Right renal cortex interstitium (tissue), 3 donors: ENCODE measurements around the gene VSNL1. TPM values are rescaled to one million over a fixed set of nuclear protein-coding genes. Genes with fewer than 3 reads are reported as not detected.

ENCODE experiments used
- DNase-seq, 3 donors: peaks; one replicate each; pipeline ENCODE4 v3.0.0-alpha.2; 2013; ENCODE audit warnings: low read depth in 3 of 3, low spot score in 2 of 3
- polyA plus RNA-seq, 3 donors: library from polyadenylated mRNA; unstranded; fragments of 120-200 nt; gene quantifications; one replicate each; pipeline ENCODE4 v1.2.1, GENCODE V29; 2013; ENCODE audit not compliant: insufficient read length in 3 of 3

Gene VSNL1
- polyA plus RNA-seq, 3 donors = 2.5 to 6.1 (median 4.6) TPM

DNA sequence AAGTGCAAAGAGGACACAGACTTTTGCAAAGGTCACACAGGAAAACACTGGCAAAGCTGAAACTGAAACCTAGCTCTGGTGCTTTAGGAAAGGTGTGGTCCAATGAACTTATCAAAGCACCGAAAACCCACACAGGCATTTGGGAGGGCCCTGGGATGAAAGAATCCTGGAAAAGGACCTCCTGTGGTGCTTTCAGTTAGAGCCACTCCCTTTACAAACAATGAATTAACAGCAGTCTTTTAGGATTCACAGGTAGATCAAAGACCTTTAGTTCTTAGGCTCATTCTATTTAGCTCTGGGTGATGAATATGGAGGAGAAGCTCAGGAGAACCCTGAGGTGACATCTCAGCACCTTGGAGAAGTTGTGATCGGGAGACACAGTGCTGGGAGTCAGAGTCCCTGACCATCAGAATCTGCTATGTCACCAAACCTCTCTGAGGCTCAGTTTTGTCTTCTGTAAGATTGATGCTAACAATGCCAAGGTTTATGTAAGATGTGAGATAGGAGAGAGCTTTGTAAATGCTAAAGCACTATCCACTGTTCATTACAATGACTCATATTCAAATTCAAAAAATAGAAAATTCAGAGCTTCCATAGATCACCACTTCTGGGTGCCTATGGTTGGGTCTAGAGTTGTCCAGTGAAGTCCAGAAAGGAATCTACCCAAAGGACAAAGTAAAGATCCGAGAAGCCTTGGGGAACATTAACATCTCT lies 39.3 kb downstream of the VSNL1 start:
- DNase-seq = no peak

DNA sequence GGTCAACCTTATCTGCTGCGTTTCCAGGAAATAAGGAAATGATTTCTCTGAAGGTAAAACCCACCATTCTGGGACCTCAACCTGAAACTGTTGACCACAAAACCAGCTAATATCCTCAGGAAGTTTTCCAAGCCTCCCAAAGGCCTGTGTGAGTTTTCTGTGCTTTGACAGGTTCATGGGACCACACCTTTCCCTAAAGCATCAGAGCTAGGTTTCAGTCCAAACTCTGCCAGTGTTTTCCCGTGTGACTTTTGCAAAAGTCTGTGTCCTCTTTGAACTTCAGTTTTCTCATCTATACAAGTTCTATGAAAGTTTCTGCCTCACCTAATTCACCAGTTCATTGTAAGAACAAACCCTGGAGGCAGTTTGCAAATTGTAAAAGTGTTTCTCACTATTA lies 39.8 kb downstream of the VSNL1 start:
- DNase-seq = no peak

DNA sequence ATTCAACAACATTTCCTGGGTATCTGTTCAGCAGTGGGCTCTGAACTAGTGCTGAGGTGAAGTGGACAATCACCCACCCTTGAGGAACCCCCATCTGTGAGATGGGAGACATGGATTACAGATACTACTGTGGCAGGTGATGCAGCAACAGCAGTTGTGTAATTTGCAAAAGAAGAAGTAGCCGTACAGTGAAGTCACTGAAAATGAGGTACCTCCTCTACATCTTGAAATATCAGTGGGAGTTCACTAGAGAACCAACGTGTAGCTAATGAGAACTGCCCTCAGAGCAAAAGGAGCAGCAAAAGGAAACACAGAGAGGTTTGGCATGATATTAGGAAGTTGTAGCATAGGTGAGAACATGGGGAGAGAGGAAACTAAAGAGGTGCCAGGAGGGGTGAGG lies 41.3 kb downstream of the VSNL1 start:
- no peak for DNase-seq

DNA sequence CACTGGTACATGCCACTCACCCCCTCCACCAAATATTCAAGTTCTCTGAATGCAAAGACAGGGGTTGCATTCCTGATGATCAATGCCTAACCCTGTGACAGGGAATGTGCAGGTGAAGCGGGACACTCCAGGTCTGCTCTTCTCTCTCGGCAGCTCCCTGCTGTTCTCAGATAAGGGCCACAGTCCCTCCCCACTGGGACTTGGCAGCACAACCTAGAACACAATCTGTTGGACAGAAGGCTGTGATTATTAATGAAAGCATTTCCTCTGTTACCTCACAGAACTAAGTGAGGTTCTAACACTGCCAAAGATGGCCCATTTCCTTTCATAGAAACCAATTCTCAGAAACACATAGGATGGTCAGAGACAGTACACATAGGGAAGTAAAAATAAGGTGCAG lies 42.7 kb downstream of the VSNL1 start:
- DNase-seq = no peak

DNA sequence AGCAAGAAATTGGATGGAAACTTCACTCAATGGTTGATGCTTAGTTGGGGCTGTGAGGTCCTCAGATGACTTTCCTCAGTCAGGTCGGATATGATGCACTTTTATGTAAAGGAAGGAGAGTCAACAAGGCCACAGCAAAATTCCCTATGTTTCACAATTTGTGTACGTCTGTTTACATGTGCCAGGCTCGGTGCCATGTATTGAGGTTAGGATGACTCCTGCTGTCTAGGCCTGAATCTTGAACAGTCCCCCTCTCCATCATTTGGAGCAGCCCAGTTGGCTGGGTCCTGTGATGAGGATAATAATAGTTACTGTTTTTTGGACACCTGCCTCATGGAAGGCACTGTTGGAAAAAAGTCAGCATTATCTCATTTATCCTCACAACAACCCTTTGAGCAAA lies 43.1 kb downstream of the VSNL1 start:
- no peak for DNase-seq

DNA sequence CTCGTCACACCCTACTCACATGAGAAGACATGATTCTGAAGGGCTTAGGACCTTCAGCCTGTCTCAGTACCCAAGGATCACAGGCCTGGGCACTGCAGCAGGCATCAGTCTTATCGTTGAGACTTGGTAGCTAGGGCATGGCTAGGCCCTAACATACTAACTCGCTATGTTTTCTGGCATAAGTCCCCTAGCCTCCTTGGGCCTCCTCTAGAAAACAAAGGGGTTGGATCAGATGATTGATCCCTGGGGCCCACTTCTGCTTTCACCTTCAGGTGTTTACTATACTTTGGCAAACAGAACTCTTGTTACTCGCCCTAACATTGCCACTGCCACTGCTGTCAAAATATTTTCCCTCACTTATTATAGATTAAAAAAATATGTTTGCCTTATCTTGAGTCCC lies 44.2 kb downstream of the VSNL1 start:
- DNase-seq = no peak

DNA sequence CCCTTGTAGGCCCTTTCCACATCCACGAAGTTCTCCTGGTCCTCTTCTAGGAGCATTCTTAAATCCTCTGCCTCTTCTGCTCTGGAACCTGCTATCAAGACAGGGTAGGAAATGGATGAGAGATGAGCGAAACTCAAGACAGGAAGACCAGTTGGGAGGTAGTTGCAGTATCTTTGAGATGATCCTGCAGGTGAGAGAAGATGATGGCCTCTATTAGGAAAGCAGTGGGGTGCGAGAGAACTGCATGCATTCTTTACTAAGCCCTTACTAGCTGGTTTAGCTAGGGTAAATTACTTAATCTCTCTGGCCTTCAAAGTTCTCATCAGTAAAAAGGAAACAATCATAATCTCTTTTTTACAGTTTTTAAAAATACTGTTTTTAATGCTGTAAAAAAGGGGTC lies 47.0 kb downstream of the VSNL1 start:
- no peak for DNase-seq

DNA sequence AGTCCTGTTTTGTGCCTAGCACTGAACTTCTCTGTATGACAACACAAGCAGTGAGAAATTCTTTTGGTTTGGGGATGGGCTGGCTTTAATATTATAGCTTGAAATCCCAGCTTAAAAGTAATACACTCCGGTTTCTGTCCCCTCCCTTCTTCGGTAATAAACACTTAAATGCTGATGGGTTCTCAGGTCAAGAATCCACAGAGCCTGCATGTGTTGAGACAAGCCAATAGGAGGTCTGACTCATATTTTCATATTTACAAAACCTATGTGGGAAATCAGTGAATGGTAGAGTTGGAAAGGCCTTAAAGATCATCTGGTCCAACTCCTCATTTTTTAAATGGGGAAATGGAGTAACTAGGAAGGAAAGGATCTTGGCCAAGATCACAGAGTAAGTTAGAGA lies 47.5 kb downstream of the VSNL1 start:
- no peak for DNase-seq

DNA sequence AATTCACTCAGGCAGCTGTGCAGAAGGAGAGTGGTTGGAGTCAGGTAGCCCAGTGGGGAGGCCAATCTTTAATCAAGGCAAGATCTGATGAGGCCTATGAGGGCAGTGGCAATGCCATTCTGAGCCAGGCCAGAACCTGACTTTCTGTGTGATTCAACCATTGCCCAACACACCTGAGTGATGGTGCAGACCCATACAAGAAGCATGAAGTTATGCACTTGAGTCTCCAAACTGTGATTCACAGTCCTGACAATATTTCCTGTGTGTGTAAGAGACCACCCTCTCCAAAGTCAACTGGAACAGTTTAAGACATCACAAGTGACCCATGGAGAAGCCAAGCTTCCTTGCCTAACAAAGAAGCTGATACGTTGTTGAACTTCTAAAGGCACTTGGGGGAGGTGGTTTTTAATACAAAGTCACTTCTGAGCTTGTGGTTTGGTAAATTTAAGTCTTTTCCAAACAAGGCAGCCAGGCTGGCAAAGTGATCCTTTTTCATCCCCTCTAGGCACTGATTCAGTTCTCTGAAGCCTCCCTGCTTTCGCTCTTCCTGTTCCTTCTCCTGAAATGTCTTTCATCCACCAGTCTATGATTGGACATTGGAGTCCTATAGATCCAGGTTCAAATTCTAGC lies 49.0 kb downstream of the VSNL1 start:
- DNase-seq = no peak

DNA sequence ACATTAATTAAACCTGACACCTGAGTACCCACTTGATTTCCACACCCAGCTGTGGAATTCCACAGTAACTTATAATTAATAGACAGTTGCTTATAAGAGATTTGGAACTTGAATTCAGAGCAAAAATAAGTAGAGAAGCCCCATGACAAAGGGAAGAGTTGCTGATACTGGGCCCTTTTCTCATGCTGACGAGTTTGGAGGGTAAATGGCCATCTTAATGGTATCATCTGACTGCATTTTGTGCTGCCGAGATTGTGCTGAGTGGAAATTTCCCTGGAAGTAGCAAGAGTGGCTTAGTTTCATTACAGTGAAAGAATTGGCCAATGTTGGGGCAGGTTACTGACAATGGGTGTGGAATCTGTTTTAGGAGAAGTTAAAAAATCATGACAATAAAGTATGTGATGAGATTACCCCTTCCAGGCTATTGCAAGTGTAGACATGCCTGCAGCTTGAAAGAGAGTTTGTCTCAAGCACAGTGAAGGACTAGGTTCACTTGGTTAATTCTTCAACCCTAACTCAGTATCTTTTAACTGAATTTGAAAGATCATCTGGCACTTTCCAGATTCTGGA lies 49.9 kb downstream of the VSNL1 start:
- DNase-seq = no peak

DNA sequence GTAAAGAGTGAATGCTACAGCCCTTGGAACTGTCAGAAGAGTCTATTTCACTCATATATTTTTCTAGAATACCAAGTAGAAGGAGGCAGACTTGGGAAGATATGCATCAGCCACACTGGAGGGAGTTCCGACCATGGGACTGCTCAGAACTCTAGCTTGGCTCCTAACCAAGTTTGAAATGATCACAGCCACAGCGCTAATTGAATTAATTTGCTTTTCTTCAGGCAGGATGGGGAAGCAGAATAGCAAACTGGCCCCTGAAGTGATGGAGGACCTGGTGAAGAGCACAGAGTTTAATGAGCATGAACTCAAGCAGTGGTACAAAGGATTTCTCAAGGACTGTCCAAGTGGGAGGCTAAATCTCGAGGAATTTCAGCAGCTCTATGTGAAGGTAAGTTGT lies 51.4 kb downstream of the VSNL1 start:
- no peak for DNase-seq

DNA sequence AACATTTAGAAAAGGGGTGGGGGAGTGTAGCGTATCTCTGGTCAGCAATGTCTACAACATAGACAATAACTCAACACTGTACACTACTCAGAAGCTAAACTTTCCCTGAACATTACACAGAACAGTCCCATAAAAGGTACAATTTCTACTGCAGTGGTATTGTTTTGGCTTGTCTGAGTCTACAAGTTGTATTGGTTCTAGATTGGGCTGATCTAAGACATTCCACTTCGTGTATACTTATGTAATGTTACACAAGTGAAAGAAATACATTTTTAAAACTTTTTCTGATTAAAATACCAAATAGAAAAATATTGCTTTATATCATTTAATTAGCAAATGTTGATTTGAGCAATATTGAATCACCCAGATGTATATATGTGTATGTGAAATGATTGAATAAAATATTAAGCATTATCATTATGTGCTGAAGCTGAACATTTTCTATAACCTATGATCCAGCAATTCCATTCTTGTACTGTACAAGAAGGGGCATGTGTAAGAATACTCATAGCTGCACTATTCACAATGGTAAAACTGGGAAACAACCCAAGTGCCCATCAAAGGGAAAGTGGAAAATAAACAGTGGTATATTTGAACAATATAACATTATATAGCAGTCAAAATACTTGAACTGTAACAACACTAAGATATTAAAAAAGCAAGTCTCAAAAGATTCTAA lies 52.4 kb downstream of the VSNL1 start:
- no peak for DNase-seq

DNA sequence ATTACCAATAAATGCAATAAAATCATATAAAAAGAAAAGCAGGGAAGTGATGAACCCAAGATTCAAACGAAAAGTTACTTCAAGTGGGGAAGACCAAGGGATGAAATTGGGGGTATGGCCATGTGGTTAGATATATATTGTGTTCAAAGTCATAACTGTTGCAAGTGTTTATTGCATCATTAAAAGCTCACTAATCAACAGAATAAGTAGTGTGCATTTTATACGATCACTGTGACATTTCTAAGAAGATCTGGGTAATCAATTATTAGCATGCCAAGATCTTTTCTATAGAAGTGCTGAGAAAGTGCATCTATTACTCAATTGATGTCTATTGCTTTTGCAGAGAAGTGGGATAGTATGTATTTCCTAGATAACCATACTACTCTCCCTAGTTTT lies 52.9 kb downstream of the VSNL1 start:
- no peak for DNase-seq

DNA sequence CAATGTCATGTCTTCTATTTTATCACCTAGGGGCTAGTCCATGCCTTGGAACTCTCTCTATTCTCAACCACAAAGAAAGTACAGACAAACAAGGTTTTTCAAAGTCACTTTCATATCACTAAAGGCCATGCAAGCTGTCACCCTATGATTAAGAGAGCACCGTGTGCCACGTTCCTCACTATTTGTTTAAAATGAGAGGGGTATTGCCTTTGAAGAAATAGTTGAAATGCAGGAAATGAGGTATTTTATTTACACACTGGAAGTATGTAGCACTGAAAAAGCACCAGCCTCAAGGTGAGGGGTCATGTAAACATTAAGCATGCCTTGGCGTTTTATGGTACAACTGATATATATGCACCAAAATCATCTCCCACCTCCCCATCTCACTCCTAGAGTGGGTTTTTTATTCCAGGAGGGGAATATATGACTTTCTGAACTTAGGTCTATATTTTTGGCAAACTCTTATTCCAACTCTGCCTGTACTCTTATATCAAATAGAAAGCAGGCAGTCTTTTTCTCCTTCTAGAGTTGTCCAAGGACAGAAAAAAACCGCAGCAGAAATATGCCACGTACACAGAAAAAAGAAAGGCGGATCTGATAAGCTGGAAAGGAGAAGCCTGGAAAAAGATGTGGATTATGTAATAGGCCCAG lies 53.5 kb downstream of the VSNL1 start:
- no peak for DNase-seq

DNA sequence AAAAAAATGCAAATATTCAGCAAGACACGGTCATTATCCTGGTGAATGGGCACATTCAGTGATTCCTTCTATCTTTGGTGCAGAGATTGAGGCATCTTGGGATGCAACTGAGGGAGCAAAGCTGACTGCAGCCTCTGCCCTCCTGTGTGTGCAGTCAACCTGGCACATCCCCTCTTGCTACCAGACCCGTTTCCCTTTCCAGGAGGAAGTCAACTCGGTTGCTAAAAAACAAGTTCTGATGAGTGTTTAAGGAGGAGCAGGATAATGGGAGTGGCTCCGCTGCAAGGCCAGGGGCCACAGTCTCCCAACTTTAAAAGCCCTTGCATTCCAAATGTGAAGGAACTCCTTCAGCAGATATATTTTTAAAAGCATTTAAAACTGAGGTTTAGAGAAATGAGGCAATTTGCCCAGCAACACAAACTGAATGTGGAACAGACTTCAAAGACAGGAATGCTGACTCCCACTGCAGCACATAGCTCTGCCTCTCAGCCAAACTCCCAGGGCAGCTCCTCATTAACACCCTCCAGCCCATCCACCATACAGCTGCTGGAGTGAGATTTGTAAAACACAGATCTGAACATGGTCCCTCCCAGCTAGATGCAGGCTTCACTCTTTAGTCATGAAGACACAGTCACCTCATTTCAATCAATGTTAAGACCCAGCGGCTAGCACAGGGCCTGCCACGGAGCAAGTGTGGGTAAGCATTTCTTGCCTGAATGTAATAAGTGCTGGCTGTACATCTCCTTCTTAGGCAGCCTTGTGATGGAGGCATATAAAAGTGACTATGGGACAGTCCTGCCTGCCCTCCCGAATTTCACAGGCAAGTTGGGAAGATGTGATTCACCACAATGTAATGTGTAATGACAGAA lies 54.3 kb downstream of the VSNL1 start:
- DNase-seq = no peak

DNA sequence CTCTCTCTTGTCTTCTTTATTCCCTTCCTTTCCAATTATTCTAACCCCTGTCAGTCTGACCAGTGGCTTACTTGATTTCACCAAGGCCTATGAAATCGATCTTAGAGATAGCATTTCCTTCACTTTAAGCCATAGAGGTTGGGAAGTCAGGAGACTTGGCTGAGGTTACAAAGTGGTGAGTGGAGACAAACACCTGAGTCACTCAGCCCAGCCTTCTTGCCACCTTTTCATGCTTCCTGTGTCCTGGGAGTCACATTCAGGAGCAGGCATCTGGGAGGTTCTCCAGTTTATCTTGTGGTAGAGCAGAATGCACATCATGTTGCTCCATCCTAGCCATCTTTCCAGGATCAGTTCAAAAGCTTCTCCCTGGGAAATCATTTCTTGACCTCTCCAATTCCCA lies 59.1 kb downstream of the VSNL1 start:
- no peak for DNase-seq

DNA sequence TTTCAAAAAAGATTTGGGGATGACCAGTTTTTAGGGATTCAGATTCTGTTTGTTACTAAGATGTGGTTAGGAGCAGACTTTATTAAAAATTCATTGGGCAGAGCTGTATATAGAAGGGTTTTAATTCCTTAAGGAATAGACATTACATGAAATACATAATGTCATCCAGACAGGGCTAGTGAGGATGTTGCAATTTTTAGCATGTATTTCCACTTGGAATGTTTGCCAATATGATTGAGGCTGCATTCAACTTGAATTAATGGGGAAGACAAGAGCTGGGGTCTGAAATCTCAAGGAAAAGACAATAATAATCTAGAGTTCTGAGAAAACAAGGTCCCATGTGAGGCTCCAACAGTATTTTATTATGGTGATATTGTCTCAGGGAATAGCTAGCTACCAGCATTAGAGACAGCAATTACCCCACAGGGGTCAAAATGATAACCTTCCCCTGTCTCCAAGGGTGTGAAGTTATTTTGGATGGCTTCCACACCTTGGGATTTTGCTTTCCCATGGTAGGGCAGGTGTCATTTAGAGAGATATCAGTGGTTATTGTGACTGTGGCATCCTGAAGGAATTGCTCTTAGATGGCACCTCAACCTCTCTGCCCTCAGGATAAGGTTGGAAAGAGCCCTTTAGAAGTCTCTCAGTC lies 60.2 kb downstream of the VSNL1 start:
- DNase-seq = no peak

DNA sequence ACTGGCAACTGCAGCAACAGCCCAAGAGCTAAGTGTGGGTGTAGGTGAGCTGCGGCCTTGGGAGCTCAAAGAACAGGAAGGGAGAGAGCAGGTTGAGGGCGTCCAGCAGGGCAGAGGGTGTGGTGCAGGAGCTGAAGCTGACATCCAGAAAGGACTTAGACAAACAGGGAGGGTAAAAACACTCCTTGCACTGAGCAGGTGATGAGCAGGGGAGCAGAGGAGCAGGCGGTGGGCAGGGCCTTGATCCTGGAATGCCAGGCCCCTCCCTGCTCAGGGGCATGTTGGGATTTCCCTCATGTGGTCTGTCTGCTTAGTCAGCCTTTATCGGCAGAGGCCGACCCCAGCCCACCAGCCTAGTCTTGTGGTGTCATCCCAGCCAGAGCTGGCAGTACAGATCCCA lies 63.6 kb downstream of the VSNL1 start:
- no peak for DNase-seq

DNA sequence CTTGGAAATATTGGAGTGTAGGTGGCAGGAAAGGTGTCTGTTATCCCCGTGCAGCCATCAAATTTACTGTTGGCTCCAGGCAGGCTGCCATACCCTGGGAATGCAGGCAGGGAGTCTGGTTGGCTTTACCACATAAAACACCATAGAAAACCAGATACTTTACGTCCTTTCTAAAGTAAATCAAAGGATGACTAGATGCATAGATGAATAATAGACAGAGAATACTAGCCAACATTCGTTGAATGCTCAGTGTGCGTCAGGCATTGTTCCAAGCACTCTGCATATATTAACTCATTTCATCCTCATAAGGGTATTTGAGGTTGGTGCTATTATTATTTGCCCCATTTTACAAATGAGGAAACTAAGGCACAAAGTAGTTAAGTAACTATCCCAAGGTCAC lies 65.2 kb downstream of the VSNL1 start:
- DNase-seq = no peak

DNA sequence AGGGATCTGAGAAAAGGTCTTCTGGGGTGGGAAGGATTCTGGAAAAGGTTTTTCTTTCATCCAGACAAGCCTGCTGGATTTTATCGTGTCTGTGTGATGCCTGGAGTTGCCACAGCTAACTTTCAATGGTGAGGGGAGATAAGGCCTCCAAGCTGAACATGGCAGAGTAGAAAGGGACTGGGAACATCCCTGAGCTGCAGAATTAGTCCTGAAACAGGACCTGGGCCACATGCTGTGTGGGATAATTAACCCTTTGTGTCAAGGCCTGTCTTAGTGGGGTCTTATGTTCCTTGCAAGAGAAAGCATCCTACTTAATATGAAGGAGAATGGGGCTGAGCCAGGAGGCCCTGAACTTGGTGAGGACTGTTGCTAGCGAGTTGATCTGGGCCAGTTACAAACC lies 66.4 kb downstream of the VSNL1 start:
- no peak for DNase-seq
